Ureter (tissue), 1 donor: ENCODE measurements around the gene OR52B6. TPM values are rescaled to one million over a fixed set of nuclear protein-coding genes. Genes with fewer than 3 reads are reported as not detected.
"Not testable (repeated sequence)": the region's sequence is repeated elsewhere in the genome, so short reads cannot be mapped to it uniquely, and the experiment has no call there.

ENCODE experiments used
- DNase-seq: peaks from one replicate; pipeline ENCODE4 v3.0.0-alpha.2; 2020; ENCODE audit warnings: low spot score
- total RNA-seq: library from RNA; stranded (reverse); gene quantifications from one replicate; pipeline ENCODE4 v1.2.4, GENCODE V29; 2023
- donor health status: DM: yes; HTN: yes; CAD: no.

Gene OR52B6
- total RNA-seq, 1 donor from 2014 or later: not detected

DNA sequence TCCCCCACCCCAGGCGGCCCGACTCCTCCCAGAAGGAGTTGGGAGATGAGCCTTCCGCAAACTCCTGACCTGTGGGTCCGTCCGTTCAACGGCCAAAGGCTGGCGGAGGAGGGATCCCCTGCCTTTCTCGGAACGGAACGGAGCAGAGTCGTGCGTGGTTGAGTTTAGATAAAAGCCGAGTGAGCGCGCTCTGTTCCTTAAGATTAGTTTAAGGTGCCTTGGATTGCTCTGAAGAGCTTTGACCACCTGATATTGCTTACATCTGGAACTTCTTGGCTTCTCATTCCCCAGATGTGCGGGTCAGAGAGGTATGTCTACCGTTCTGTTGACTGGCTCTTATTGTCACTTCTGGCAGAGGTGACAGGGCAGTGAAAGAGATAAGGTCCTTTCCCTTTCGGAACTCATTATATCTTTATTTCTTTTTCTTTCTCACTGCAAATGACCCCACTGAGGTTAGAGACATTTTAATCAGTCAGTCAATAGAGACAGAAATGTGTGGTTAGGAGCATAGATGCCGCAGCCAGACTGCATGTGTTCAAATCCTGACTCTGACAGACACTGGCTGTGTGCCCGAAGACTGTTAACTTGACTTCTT, 16.0 kb downstream of the OR52B6 start, which contains the start of gene TRIM6:
TSS of gene TRIM6 (plus strand) at position 31 of the 595 bp plus-strand sequence. CDS start at position 292, 261 bp downstream.
- peak; percentile 70 for DNase-seq

DNA sequence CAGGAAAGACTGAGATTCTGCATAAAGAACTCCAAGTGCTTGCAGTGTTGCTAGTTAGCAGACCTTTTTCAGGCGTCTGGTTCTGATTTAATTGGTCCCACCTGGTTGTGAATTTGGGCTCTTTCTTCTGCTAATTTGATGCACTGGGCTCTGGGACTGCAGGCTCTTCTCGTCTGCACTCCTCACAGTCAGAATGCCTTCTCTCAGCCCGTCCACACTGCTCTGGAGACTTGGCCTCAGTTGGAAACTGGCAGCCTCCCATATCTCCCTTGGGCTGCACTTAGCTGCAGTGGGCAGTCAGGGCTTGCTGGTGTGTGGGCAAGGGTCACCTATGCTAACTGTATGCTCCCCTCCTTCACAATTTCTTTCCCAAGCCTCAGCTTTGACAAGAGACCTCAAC, 17.3 kb downstream of the OR52B6 start:
- no peak for DNase-seq

DNA sequence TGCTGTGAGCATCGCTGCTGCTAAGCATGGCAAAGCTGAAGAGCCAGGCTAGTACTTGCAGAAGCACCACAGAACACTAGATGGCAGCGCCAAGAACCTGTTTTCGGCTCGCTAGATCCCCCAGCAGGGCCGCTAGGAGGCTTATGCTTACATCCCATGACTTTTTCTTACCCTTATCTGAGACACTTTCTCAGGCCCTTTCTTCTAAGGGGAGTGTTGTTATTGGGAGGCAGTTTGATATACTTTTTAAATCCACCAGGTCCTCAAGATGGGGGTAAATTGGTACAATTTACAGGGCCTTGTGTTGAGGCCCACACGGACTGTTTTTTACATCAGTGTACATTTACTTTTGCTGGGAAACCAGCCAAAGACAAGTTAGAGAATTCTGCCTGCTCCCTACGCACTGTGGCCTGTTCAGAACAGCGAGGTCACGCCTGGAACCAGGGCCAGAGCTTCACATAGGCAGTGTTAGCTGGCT, 19.7 kb downstream of the OR52B6 start:
- peak; percentile 78 for DNase-seq

DNA sequence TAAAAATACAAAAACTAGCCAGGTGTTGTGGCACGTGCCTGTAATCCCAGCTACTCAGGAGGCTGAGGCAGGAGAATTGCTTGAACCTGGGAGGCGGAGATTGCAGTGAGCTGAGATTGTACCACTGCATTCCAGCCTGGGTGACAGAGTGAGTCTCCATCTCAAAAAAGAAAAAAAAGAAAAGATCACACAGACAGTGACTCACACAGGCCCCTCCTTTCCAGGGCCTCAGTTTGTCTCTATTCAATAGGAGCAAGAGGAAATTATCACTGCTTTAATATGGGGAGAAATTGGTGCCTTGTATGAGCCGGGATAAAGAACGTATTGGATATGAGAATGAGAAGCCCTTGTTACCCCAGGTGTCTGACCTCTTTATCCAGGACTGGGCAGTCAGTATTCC, 22.1 kb downstream of the OR52B6 start:
- not testable (repeated sequence) for DNase-seq

DNA sequence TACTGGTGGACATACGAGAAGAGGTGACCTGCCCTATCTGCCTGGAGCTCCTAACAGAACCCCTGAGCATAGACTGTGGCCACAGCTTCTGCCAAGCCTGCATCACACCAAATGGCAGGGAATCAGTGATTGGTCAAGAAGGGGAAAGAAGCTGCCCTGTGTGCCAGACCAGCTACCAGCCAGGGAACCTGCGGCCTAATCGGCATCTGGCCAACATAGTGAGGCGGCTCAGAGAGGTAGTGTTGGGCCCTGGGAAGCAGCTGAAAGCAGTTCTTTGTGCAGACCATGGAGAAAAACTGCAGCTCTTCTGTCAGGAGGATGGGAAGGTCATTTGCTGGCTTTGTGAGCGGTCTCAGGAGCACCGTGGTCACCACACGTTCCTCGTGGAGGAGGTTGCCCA, 22.6 kb downstream of the OR52B6 start:
- no peak for DNase-seq

DNA sequence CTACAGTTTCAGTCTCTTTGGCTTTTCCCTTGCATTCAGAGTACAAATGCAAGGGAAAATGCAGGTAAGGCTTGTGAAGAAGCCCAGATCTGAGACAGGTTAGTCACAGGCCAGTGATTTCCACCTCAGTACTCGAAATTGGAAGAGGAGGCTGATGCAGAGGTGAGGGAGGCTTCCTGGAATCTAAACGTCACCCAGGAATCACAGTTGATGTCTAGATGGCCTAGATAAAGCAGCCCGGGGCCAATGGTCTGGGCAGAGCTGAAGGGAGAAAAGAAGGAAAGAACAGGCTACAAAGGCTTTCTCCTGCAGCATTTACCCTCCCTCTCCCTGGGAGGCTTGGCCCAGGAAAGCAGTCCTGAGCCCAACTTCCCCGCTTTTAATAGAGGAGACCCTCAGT, 24.2 kb downstream of the OR52B6 start:
- DNase-seq: no peak

DNA sequence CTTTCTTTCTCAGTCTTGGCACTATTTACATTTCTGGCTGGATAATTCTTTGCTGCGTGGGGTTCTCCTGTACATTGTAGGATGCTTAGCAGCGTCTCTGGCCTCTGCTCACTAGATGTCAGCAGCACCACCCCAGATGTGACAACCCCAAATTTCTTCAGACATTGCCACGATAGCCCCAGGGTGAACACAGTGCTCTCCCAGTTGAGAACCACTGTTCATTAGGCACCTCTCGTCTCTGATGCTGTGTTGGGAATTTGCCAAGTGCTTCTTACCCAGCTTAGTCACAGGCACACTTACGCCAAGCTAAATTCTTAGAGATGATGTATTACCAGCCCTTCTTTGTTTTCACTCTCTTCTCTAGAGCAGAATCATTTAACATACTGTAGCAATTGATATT, 25.2 kb downstream of the OR52B6 start:
- no peak for DNase-seq

DNA sequence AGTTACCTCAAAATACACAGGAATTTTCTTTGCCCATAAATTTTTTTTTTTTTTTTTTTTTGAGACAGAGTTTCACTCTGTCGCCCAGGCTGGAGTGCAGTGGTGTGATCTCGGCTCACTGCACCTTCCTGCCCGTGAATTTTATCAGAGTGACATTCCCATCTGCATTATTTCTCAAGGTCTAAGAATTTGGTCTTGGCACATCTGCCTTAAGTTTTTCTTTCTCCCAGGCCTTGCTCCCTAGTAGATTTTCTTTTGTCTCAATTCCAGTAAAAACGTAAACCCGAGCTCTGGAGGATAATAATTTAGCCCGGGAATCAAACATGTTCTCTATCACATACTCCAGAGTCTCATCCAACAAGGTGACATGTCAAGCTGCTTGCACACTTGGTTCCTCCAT, 28.1 kb downstream of the OR52B6 start:
- no peak for DNase-seq

DNA sequence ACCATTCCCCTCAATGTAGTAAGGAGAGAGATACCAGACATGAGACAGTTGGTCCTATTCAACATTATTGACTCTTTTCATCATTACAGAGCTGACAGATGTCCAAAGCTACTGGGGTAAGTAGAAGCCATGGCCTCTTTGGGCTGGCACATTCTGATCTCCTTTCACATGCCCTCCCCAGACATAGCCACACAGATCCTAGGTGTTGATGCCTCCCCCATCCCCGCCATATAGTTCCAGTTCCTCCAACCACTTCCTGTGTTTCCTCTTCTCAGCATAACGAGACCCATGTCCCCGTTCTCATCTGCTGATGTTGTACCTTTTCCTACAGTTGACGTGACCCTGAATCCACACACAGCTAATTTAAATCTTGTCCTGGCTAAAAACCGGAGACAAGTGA, 29.8 kb downstream of the OR52B6 start:
- no peak for DNase-seq

DNA sequence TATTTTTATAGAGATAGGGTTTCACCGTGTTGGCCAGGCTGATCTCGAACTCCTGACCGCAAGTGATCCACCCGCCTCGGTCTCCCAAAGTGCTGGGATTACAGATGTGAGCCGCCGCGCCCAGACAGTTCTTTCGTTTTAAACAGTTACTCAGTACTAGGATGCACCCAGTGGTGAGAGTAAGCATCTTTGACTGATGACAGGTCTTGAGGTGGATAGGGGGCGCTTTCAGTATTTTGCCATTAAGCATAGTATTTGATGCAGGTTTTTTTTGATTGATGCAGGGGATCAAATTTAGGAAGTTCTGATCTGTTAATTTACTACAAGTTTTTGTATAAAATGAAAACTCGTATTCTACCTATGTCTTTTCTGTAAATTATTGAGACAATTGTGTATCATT, 30.9 kb downstream of the OR52B6 start:
- DNase-seq: no peak

DNA sequence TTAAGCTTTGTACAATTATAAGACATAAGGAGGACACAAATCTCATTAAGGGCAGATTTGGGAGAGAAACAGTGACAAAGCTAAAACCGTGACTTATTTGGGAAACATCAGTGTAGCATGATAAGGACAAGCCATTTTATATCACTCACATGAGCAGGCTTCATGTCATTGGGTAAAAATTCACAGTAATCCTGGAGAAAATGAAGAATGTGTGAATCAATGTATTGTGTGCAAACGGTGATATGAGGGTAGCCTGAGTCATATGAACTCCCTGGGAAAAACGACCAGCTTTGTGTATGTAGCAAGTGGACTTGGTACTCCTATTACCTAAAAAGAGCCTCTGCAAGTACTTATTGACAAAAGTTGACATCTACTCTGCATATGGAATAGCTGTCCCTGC, 38.1 kb downstream of the OR52B6 start:
- DNase-seq: no peak

DNA sequence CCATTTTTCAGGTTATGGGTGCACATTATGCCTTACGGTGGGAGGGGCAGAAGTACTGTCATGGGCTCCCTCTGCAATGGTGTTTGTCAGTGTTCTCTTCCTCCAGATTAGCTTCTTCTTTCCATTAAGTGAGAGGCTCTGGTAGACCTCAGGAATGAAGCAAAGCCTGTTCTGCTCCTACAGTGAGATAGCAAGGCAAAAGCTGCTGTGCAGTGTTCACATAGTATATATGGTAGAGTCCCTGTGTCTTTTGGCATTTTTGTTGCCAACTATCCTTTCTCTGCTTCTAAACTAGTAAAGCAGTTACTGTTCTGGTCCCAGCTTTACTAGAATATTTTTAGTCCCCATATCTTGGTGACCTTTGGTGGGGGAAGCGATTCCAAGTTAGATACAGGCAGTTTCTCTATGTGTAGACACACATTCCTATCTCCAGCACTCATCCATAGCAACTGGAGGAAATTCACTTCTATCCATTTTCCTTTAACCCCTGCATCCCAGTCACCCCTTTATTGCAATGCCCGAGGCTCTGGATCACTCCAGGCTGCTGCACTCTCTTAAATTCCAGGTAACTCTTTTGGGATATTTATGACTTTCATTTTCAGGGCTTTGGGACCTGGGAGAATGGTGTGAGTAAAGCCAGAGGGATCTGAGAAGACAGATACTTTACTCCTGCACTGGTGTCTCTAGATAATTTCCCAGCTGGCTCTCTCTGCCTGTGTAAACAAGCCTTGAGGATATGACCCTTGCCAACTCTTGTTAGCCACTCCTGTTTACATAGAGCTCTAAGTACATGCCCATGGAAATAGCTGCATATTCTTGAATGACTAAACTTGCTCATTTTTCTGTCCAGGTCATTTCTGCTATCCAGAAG, 40.2 kb downstream of the OR52B6 start:
- no peak for DNase-seq

DNA sequence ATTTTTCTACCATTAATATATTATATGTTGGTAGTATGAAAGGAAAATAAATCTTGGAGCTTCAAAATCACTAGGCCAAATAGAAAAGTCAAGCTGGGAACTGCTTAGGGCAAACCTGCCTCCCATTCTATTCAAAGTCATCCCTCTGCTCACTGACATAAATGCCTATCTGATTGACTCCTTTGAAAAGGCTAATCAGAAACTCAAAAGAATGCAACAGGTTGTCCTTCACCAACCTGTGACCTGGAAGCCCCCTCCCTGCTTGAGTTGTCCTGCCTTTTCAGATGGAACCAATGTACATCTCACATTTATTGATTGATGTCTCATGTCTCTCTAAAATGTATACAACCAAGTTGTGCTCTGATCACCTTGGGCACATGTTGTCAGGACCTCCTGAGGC, 40.9 kb downstream of the OR52B6 start:
- DNase-seq: no peak

DNA sequence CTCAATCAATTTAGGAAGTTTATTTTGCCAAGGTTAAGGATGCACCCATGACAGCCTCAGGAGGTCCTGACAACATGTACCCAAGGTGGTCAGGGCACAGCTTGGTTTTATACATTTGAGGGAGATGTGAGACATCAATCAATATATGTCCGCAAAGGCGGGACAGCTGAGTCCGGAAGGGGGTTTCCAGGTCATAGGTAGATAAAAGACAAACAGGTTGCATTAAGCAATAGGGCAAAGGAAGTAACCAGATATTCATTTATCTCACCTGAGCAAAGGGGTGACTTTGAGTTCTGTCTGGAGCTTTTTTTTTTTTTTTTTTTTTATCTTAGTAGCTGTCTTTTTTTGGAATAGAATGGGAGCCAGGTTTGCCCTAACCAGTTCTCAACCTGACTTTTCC, 42.1 kb downstream of the OR52B6 start:
- no peak for DNase-seq

DNA sequence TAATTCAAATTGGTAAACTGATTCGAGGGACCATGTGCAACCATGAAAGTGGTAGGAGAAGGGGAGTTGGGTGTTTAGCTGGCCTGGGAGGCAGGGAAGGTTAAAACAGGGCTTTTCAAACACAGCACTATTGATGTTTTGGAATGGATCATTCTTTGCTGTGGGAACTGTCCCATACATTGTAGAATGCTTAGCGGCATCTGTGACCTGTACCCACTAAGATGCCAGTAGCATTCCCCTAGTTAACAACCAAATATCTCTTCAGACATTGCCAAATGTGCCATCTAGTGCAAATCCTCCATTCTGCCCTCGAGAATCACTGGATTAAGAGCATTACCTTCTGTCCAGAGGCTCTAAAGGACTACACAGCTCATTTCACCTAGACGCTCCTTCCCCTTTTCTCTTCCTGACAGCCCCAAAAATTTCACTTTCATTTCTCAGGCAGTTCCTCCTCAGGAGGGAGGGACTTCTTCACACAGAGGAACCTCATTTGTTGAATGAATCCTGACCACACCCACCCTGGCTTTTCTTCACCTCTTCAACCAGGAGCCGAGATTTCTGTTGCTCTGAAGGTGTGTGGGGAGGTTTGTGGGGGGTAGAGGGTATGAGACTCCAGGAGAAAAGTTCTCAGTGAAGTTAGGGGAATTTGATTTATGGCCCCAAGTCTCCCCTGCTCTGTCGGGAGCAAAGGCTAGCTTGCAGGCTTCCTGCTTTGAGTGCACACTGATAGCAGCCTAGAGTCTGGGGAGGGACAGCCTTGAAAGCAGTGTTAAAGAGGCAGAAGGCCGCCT, 44.0 kb downstream of the OR52B6 start, which contains the start of gene TRIM34:
TSS of gene TRIM34 (plus strand) at position 513 of the 791 bp plus-strand sequence. CDS start 7,331 bp downstream, outside the sequence.
- peak; percentile 67 for DNase-seq

DNA sequence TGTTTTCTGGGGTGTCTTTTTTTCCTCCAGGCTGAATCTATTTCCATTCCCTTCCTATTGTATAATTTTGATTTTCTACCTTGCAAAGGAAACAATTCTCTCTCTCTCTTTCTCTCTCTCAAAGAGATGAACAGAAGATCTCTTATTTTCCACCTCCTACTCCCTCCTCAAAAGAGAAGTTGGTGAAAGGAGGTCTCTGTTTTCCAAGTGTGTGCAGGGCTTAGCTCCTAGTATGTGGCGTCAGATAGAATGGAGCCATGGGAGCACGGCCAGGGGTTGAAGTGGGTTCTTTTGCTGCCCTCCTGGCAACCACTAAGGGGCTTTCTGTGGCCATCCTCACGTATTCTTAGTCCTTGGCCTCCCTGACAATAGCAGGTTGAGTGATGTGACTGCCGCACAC, 44.6 kb downstream of the OR52B6 start:
- DNase-seq: no peak

DNA sequence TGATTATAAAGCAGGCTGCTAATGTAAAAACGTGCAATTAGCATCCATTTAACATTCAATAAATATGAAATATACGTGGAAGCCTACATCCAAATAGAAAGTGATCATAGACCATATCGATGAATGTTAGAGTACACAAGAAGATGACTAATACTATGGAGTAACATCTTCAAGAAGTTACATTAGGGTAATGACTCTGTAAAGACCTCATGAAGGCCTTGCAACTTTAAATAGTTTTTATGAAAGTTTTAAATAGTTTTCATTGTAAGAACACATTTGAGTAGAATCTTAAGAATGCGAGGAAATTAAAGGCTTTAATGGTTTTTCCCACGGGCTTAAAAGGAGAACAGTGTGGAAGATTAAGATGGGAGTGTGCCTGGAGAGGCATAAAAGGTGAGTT, 45.5 kb downstream of the OR52B6 start:
- no peak for DNase-seq

DNA sequence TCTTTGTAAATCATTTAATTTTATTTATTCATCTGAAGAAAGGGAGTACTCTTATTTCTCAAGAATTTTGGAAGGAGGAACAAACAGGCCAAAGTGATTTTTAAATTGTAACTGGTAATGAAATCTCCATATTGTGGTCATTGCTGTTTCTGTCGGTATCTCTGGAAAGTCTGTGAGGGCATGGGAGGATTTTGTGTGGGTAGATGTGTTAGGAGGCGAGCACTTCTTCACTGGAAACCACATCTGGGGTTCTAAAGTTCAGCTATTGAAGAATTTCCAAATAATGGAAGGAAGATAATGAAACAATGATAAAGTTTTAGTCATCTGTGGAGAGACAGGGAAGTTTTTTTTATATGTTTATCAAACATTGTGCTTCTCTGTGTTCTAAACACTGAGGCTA, 50.7 kb downstream of the OR52B6 start:
- no peak for DNase-seq
